GM12891 (cell line): ENCODE results near the gene RETN.

ENCODE experiments used
- POLR2A ChIP-seq: IDR thresholded peaks from 2 replicates; pipeline ENCODE4 v1.6.1; 2011; ENCODE audit warnings: low read depth, low read length, control low read depth
- POLR2AphosphoS5 ChIP-seq: IDR thresholded peaks from 2 replicates; pipeline ENCODE4 v1.6.1; 2011; ENCODE audit warnings: low read depth, low read length, control low read depth
- SPI1 ChIP-seq: IDR thresholded peaks from 2 replicates; pipeline ENCODE4 v1.6.1; 2011; ENCODE audit warnings: low read depth, low read length, control low read depth
- TAF1 ChIP-seq: IDR thresholded peaks from 2 replicates; pipeline ENCODE4 v1.6.1; 2011; ENCODE audit warnings: low read depth, low read length, control low read depth

- TF ChIP-seq POLR2AphosphoS5, result no peak
- TF ChIP-seq POLR2A, result no peak
- no peak for TF ChIP-seq TAF1
- no peak for TF ChIP-seq SPI1
Measured at GRCh38 chr19:7679771-7680605, 11.1 kb downstream of the RETN start.
